PFSK-1 (cell line): ENCODE results near the gene RFX2.

Experiments
- FOXP2 ChIP-seq: optimal IDR thresholded peaks from 2 replicates; pipeline ENCODE3; 2011; ENCODE audit warnings: borderline replicate concordance, control low read depth, inconsistent platforms; ENCODE audit not compliant: insufficient read depth; ENCODE audit errors: extremely low read length, extremely low read depth
- POLR2AphosphoS5 ChIP-seq: IDR thresholded peaks from 2 replicates; pipeline ENCODE4 v1.6.1; 2012; ENCODE audit warnings: low read depth, mild to moderate bottlenecking, control low read depth, low read length, moderate library complexity
- REST ChIP-seq, 2 experiments: IDR thresholded peaks; 2 replicates each; pipeline versions ENCODE4 v1.6.1 to v1.8.0; 2011 to 2012; ENCODE audit warnings: low read depth in 2 of 2, low read length in 2 of 2, control low read depth in 1 of 2, inconsistent platforms in 1 of 2, mild to moderate bottlenecking in 1 of 2, moderate library complexity in 1 of 2; ENCODE audit not compliant: insufficient read depth in 1 of 2
- SIN3A ChIP-seq: IDR thresholded peaks from 2 replicates; pipeline ENCODE4 v1.6.1; 2012; ENCODE audit warnings: mild to moderate bottlenecking, low read length, moderate library complexity, borderline replicate concordance; ENCODE audit not compliant: insufficient read depth
- TAF1 ChIP-seq: IDR thresholded peaks from 2 replicates; pipeline ENCODE4 v1.6.1; 2012; ENCODE audit warnings: low read length, control low read depth, borderline replicate concordance; ENCODE audit not compliant: insufficient read depth

The RFX2 gene

DNA sequence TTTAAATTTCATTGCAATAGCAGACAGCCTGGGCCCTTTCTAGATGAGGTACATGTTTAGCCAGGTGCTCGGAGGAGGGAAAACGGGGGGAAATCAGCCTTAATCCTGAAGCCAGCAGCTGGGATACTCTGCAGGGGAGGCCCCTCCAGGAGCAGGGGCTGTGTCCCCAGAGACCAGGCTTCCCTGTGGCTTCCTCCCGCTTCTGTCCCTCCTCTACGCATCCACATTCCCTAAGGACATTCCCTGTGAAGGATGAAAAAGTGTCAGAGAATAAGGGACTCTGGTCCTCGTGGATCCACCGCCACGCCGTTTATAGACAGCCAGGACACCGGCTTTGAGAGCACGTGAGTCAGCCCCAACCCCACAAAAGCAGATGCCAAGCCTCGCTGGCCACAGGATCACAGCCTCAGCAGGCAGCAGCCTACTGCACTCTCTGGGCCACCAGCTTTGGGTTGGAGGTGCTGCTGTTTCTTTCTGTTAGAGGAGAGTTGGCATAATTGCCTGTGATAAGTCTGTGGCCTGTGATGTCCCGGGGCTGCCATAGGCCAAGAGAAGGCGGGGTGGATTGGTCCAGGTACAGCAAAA is 95.7 kb downstream of the RFX2 start:
- TF ChIP-seq SIN3A: no peak
- TF ChIP-seq FOXP2: no peak
- TF ChIP-seq REST (IDR thresholded peaks at IDR 0.05; ENCODE audit: insufficient read depth in 1 of 2, low read depth in 2 of 2, low read length in 2 of 2): no peak
- TF ChIP-seq TAF1: no peak
- no peak for TF ChIP-seq POLR2AphosphoS5

DNA sequence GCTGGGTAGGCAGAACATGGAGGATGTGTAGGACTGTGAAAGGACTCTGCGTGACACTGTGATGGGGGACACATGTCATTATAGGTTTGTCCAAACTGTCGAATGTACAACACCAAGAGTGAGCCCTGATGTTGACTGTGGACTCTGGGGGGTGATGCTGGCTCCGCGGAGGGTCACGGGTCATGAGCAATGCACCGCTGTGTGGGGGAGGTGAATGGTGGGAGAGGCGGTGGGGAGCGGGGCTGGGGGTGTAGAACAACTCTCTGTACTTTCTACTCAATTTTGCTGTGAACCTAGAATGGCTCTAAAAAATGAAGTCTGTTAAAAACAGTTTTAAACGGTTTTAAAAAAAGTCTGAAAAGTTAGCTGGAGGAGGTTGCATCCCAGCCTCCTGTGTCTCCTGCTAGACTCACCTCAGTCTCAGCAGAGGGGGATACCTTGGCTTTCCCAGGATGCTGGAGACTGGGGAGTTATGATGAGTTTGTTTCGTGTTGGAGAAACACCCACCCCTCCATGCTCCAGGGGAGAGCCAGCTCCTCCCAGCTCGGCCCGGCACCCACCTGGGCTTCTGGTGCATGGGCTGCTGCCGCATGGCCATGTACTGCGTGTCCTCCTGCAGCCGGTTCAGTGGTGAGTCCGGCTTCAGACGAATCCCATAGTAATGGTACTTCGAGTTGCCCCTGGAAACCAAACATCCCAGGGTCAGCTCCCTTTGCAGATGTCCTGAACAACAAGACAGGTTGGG is 97.7 kb downstream of the RFX2 start:
- TF ChIP-seq POLR2AphosphoS5 (no peak), TAF1 (no peak), FOXP2 (no peak), REST (IDR thresholded peaks at IDR 0.05; ENCODE audit: insufficient read depth in 1 of 2, low read depth in 2 of 2, low read length in 2 of 2) (no peak)

DNA sequence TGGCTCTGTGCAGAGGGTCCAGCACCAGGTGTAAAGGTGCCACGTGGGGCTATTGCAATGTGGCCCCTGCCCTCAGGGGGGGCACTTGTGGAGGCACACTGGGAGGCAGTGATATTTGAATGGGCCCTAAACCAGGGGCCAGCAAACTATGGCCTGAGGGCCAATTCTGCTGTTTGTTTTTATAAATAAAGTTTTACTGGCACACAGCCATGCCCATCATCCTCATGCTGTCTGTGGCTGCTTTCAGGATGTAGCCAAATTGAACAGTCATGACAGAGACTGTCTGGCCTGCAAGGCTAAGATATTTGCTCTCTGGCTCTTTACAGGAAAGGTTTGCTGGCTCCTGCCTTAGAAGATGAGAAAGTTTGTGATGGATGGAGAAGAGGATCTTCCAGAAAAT is 98.5 kb downstream of the RFX2 start:
- TF ChIP-seq REST (IDR thresholded peaks at IDR 0.05; ENCODE audit: insufficient read depth in 1 of 2, low read depth in 2 of 2, low read length in 2 of 2) (no peak), TAF1 (no peak), FOXP2 (no peak), SIN3A (no peak), POLR2AphosphoS5 (no peak)

- TF ChIP-seq TAF1 (no peak), SIN3A (no peak), FOXP2 (no peak), REST (IDR thresholded peaks at IDR 0.05; ENCODE audit: insufficient read depth in 1 of 2, low read depth in 2 of 2, low read length in 2 of 2) (no peak), POLR2AphosphoS5 (no peak)
Measured at GRCh38 chr19:6011206-6011605, 99.1 kb downstream of the RFX2 start.
